K562 (cell line): ENCODE measurements around the gene MVK. TPM values are rescaled to one million over a fixed set of nuclear protein-coding genes. Genes with fewer than 3 reads are reported as not detected.
A peak's percentile ranks its signal among the peaks of the same experiment; 100 is the strongest.

Experiments
- ATAC-seq: fragments of 200-7000 bp; cut with Tn5 transposase; 3 replicates; pipeline ENCODE4 v1.9.1; 2020; ENCODE audit warnings: moderate library complexity
- BruUV-seq: library from RNA; stranded (reverse); fragments of 400-500 nt; replicated peaks from 2 replicates; lab custom pipeline; 2021; lab: Mats Ljungman, UMichigan
- CTCF ChIA-PET: fragments of 300-600 bp; formaldehyde crosslinking; extraction: SDS; loops from one replicate; lab custom pipeline; 2021; ENCODE audit warnings: low intra/inter-chr PET ratio; lab: Yijun Ruan, JAX
- POLR2A ChIA-PET: fragments of 300-600, 350-650 bp; sonication (Branson Sonifier 250); formaldehyde crosslinking; extraction: SDS; loops from one replicate; lab custom pipeline; 2021; ENCODE audit warnings: antibody characterized with exemption, inconsistent platforms; lab: Yijun Ruan, JAX
- DNase-seq, 4 experiments: peaks; one replicate each; pipeline versions ENCODE4 v3.0.0 to v3.0.0-alpha.2; 2011 to 2018; ENCODE audit warnings: low spot score in 3 of 4, mixed read lengths in 3 of 4; ENCODE audit errors: extremely low read depth in 1 of 4
- FAIRE-seq: peaks from 2 replicates; lab custom pipeline; 2011; peaks lifted over from hg19 to GRCh38; lab: Jason Lieb, UNC
- H2AFZ ChIP-seq: 2 replicates; pipeline ENCODE4 v1.6.0; 2011; ENCODE audit warnings: low read depth, low read length, control low read depth, inconsistent platforms
- H3K27ac ChIP-seq: fragments of 200-600 bp; 3 replicates; pipeline ENCODE4 v1.8.0; 2011; ENCODE audit warnings: low read depth, mild to moderate bottlenecking, control low read depth, inconsistent platforms, low read length, moderate library complexity, mixed read lengths; ENCODE audit errors: extremely low read depth
- H3K27me3 ChIP-seq, 2 experiments: fragments of 300-600 bp in 1 of 2; 2 replicates in 1 of 2; 3 replicates in 1 of 2; pipeline versions ENCODE4 v1.6.0 to v1.8.0; 2011; ENCODE audit warnings: inconsistent platforms in 2 of 2, low read length in 2 of 2, mild to moderate bottlenecking in 1 of 2, mixed read lengths in 1 of 2, moderate library complexity in 1 of 2; ENCODE audit not compliant: control insufficient read depth in 2 of 2, insufficient read depth in 2 of 2
- H3K36me3 ChIP-seq: fragments of 300-600 bp; 3 replicates; pipeline ENCODE4 v1.8.0; 2011; ENCODE audit warnings: mild to moderate bottlenecking, low read length, inconsistent platforms; ENCODE audit not compliant: control insufficient read depth, insufficient read depth
- H3K4me1 ChIP-seq, 2 experiments: fragments of 200-600 bp in 1 of 2; replicated peaks in 1 of 2; 2 replicates in 1 of 2; 3 replicates in 1 of 2; pipeline versions ENCODE4 v1.5.1 to v1.8.0; 2011; ENCODE audit warnings: inconsistent platforms in 2 of 2, low read length in 2 of 2, mild to moderate bottlenecking in 1 of 2, mixed read lengths in 1 of 2, moderate library complexity in 1 of 2; ENCODE audit not compliant: control insufficient read depth in 2 of 2, insufficient read depth in 2 of 2
- H3K4me2 ChIP-seq: 2 replicates; pipeline ENCODE4 v1.6.1; 2011; ENCODE audit warnings: low read length, control low read depth, inconsistent platforms, mixed read lengths; ENCODE audit not compliant: insufficient read depth
- H3K4me3 ChIP-seq: fragments of 200-600 bp; sonication (generic), shearing (Covaris generic); 2 replicates; pipeline ENCODE4 v1.5.1; 2016; ENCODE audit warnings: control low read depth, inconsistent platforms
- H3K79me2 ChIP-seq: fragments of 200-600 bp; 3 replicates; pipeline ENCODE4 v1.8.0; 2011; ENCODE audit warnings: low read length, inconsistent platforms; ENCODE audit not compliant: control insufficient read depth, insufficient read depth
- H3K9ac ChIP-seq, 2 experiments: 2 replicates each; pipeline versions ENCODE4 v1.6.0 to v1.6.1; 2011; ENCODE audit warnings: low read depth in 2 of 2, low read length in 2 of 2, control low read depth in 1 of 2, inconsistent platforms in 1 of 2, mild to moderate bottlenecking in 1 of 2, mixed read lengths in 1 of 2; ENCODE audit not compliant: insufficient read depth in 1 of 2
- H3K9me1 ChIP-seq: one replicate; pipeline ENCODE4 v1.6.0; 2011; ENCODE audit warnings: inconsistent platforms, mild to moderate bottlenecking, low read length, moderate library complexity; ENCODE audit not compliant: control insufficient read depth, insufficient read depth
- H3K9me3 ChIP-seq: replicated peaks from 2 replicates; pipeline ENCODE4 v1.5.1; 2011; ENCODE audit warnings: low read depth, low read length, inconsistent platforms; ENCODE audit not compliant: control insufficient read depth, insufficient read depth
- H4K20me1 ChIP-seq: replicated peaks from 2 replicates; pipeline ENCODE4 v1.6.1; 2011; ENCODE audit warnings: low read length, inconsistent platforms, mixed read lengths; ENCODE audit not compliant: control insufficient read depth, insufficient read depth
- HMGN3 ChIP-seq: IDR thresholded peaks from 2 replicates; pipeline ENCODE4 v1.6.1; 2011; ENCODE audit warnings: borderline replicate concordance, low read depth, mild to moderate bottlenecking, mixed read lengths, low read length; ENCODE audit not compliant: insufficient read length; ENCODE audit errors: extremely low read depth
- POLR2B ChIP-seq: fragments of 450-650 bp; IDR thresholded peaks from 2 replicates; pipeline ENCODE4 v1.6.1; 2018; ENCODE audit warnings: low read depth; ENCODE audit not compliant: partially characterized antibody
- SMARCA5 ChIP-seq: fragments of 450-650 bp; IDR thresholded peaks from 2 replicates; pipeline ENCODE4 v1.6.1; 2016
- TCF7L2 ChIP-seq: fragments of 150-350 bp; IDR thresholded peaks from 2 replicates; pipeline ENCODE4 v1.6.1; 2016; ENCODE audit warnings: low read depth, mild to moderate bottlenecking, low read length, moderate library complexity
- XRCC5 ChIP-seq: fragments of 200-400 bp; formaldehyde crosslinking; IDR thresholded peaks from 2 replicates; pipeline ENCODE4 v1.6.1; 2017; ENCODE audit warnings: low read depth, mild to moderate bottlenecking, low read length
- ZNF124 ChIP-seq: sonication (generic); formaldehyde crosslinking; IDR thresholded peaks from 2 replicates; pipeline ENCODE4 v1.8.1; 2022; ENCODE audit warnings: missing genetic modification reagents
- ZNF707 ChIP-seq: fragments of 250-450 bp; sonication (Bioruptor Pico); conservative IDR thresholded peaks from 2 replicates; pipeline ENCODE4 v1.8.0; 2022; ENCODE audit warnings: inconsistent platforms, mild to moderate bottlenecking, moderate library complexity
- WGBS: fragments of 100-300 bp; shearing (Covaris generic); methylation state at CpG from one replicate; pipeline ENCODE4 v1.1.6; 2016; ENCODE audit warnings: low coverage, mixed read lengths; ENCODE audit not compliant: insufficient coverage; ENCODE audit errors: missing lambda C conversion rate; 5-methylcytosine and 5-hydroxymethylcytosine counted together
- in situ Hi-C: fragments of 300-500 bp; cut with MboI; formaldehyde crosslinking; loops from 4 replicates; pipeline ENCODE4 v1.15.0; 2018; ENCODE audit warnings: inconsistent platforms, mixed read lengths
- intact Hi-C: fragments of 100-400 bp; cut with micrococcal nuclease; formaldehyde crosslinking; loops from 2 replicates; pipeline ENCODE4 v1.14.2; 2022
- polyA plus RNA-seq, 8 experiments: library from polyadenylated mRNA; depleted of rRNA in 4 of 8; stranded (reverse) in 5 of 8; unstranded in 3 of 8; fragments of >200 nt; fragmentation: Nextera tagmentation in 2 of 8; fragmentation: Illumina TruSeq in 1 of 8; extraction: Ambion mirVana in 2 of 8; extraction: Trizol in 1 of 8; gene quantifications; 2 replicates each; pipeline versions ENCODE4 v1.2.1 to v1.2.3, GENCODE V29; 2011 to 2014; ENCODE audit warnings: inconsistent platforms in 1 of 8, missing spikeins in 1 of 8
- total RNA-seq, 7 experiments: library from RNA; depleted of rRNA in 6 of 7; stranded (reverse); fragments of >200 nt in 6 of 7; fragmentation: Illumina TruSeq in 2 of 7; extraction: Trizol in 2 of 7; gene quantifications; 2 replicates each; pipeline versions ENCODE4 v1.2.1 to v1.2.3, GENCODE V29; 2011 to 2021; ENCODE audit warnings: low replicate concordance in 1 of 7
- TF ChIP-seq, protein P1 (sequence below): fragments of 200-800 bp; sonication (Bioruptor generic); IDR thresholded peaks from 2 replicates; pipeline ENCODE4 v1.6.1; 2017; ENCODE audit warnings: missing genetic modification characterization, missing compliant biosample characterization
- TF ChIP-seq, protein P2 (sequence below): fragments of 250-450 bp; sonication (Bioruptor Pico); IDR thresholded peaks from 2 replicates; pipeline ENCODE4 v1.8.0; 2021; ENCODE audit warnings: mild to moderate bottlenecking, moderate library complexity

The MVK gene
- total and polyA plus RNA-seq, 9 of the 15 experiments (the other 6 are each of a cell fraction or from before 2014, with no cell fraction given), result 0.41 to 33.6 (median 18.8) TPM

DNA sequence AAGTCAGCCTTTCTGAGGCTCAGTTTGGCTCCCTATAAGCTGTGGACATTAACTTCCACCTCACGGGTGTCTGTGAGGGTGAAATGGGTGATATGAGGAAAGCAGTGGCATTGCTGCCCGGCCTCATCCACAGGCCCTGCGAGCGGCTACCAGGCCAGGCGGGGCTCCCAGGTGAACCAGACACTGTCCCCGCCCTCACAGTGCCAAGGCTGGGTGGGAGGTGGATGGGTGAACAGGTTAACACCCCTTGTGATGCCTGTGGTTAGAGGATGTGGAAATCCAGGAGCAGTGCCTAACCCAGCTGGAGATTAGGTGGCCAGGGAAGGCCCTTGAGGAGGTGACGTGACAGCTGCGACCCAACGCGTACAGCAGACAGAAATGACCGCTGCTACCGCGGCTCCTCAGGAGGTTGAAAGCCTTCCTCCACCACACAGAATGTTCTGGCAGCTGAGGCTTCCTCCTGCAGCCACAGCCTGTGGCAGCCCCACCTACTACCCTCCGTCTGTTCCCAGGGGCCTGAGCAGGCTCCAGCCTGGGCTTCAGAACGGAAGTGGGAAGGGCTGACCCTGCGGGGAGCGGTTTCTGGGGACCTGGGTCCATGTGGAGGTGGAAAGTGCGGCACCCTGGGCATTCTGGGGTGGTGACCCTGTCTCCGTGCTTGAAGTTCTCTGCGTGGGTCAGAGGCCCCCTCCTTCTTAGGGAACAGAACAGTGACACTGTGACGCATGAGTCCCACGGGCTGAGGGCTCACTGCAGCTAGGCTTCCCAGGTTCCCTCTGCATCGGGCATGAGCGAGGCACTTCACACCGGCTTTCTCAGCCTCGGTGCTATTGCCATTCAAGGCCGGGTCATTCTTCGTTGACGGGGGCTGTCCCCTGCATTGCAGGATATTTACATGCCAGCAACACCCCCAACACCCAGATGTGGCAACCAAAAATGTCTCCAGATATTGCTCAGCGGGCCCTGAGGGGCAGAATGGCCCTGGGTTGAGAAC lies 10.0 kb upstream of the MVK start:
- Histone ChIP-seq H3K4me2 (no peak overlapping the region), H2AFZ (no peak overlapping the region), H4K20me1 (no peaks in the 10 kb centered on the region), H3K36me3 (peaks cover 55% of the 10 kb centered on the region; the same call in 2 of the 3 replicates), H3K9me1 (no peaks in the 10 kb centered on the region), H3K9me3 (no peaks in the 10 kb centered on the region), H3K4me3 (no peak overlapping the region), H3K79me2 (no peaks in the 10 kb centered on the region), H3K27me3 (no peaks in the 10 kb centered on the region), H3K9ac (no peak overlapping the region), H3K4me1 (peaks cover 0 to 5% of the 10 kb centered on the region in 2 experiments; a peak in 1 of 5 replicates), H3K27ac (no peak overlapping the region)
- in situ Hi-C loops (no loop called here), intact Hi-C loops (no loop called here)
- peak; percentile 23 for TF ChIP-seq HMGN3
- no peak for TF ChIP-seq ZNF707 (CRISPR knock-in tag)
- DNase-seq (no peak), ATAC-seq (no peak), FAIRE-seq (no peak)
- WGBS, result 95% methylated on average over 28 of the region's 30 CpGs
- no TSS peak for BruUV-seq
- ChIA-PET CTCF (no interaction called here), POLR2A (interaction anchor here (0.7 to 1.6 kb wide), 3 partner anchors 9 to 32 kb away, joined by 3 to 7 read pairs (median 3); partner anchors contain the start of genes MMAB and MVK)

DNA sequence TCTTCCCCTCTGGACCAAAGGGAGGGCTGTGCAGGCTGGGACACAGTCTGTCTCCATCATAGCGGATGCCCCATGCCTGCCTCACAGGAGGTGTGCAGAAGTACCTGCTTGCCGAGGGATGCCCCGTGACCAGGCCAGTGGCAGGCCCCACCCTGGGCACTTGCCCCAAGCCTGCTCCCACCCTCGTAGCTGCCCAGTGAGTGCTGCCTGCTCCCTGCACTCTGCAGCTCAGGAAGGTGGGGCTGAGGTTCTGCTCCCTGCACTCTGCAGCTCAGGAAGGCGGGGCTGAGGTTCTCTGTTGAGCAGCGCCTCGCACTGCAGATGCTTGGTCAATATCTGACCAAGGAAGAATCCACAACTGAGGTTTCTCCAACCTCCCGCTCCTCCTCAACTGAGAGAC lies 7.2 kb upstream of the MVK start:
- no peaks in the 10 kb centered on the region for H3K9me3 ChIP-seq
- H3K4me2 ChIP-seq, result no peak overlapping the region
- H3K27me3 ChIP-seq, result no peaks in the 10 kb centered on the region
- H3K27ac ChIP-seq, result no peak overlapping the region
- H2AFZ ChIP-seq, result no peak overlapping the region
- H3K9me1 ChIP-seq, result no peaks in the 10 kb centered on the region
- ATAC-seq (no peak), DNase-seq (no peak), FAIRE-seq (no peak)
- in situ Hi-C loops (no loop called here), intact Hi-C loops (no loop called here)
- H3K4me3 ChIP-seq, result no peak overlapping the region
- peaks cover 78% of the 10 kb centered on the region; the same call in 2 of the 3 replicates for H3K36me3 ChIP-seq
- ChIA-PET CTCF (no interaction called here), POLR2A (interaction anchor here (0.9 kb wide), 1 partner anchor 23 kb away, joined by 3 read pairs; no protein-coding TSS in a partner anchor)
- BruUV-seq, result no TSS peak
- 84% methylated on average over 7 of the region's 8 CpGs for WGBS
- H3K79me2 ChIP-seq, result no peaks in the 10 kb centered on the region
- no peaks in the 10 kb centered on the region for H4K20me1 ChIP-seq
- H3K9ac ChIP-seq, result peak overlapping the region in 1 of 2 experiments; percentile 53; a peak in 1 of 4 replicates
- H3K4me1 ChIP-seq, result no peaks in the 10 kb centered on the region; a peak in 1 of 5 replicates
- TF ChIP-seq SMARCA5 (no peak), POLR2B (no peak), TCF7L2 (no peak), XRCC5 (no peak), ZNF124 (CRISPR knock-in tag) (no peak)
- TF ChIP-seq, protein P1, sequence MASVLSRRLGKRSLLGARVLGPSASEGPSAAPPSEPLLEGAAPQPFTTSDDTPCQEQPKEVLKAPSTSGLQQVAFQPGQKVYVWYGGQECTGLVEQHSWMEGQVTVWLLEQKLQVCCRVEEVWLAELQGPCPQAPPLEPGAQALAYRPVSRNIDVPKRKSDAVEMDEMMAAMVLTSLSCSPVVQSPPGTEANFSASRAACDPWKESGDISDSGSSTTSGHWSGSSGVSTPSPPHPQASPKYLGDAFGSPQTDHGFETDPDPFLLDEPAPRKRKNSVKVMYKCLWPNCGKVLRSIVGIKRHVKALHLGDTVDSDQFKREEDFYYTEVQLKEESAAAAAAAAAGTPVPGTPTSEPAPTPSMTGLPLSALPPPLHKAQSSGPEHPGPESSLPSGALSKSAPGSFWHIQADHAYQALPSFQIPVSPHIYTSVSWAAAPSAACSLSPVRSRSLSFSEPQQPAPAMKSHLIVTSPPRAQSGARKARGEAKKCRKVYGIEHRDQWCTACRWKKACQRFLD, result no peak
- TF ChIP-seq, protein P2, sequence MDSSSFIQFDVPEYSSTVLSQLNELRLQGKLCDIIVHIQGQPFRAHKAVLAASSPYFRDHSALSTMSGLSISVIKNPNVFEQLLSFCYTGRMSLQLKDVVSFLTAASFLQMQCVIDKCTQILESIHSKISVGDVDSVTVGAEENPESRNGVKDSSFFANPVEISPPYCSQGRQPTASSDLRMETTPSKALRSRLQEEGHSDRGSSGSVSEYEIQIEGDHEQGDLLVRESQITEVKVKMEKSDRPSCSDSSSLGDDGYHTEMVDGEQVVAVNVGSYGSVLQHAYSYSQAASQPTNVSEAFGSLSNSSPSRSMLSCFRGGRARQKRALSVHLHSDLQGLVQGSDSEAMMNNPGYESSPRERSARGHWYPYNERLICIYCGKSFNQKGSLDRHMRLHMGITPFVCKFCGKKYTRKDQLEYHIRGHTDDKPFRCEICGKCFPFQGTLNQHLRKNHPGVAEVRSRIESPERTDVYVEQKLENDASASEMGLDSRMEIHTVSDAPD (CRISPR knock-in tag), result no peak
